ENCODE data around the gene PPP1R13B. TPM values are rescaled to one million over a fixed set of nuclear protein-coding genes. Genes with fewer than 3 reads are reported as not detected.
"Not testable (repeated sequence)": the region's sequence is repeated elsewhere in the genome, so short reads cannot be mapped to it uniquely, and the experiment has no call there.

PPP1R13B gene
- polyA plus RNA-seq, 1 donor (not counting 4 experiments of a cell fraction or from before 2014, with no cell fraction given): 7.7 TPM

GRCh38 chr14:103889313-103890051 lies 42.1 kb upstream of the PPP1R13B start:
- no peak for DNase-seq (ENCODE audit: low read depth, low spot score)

GRCh38 chr14:103889002-103889312 lies 41.6 kb upstream of the PPP1R13B start:
- not testable (repeated sequence) for FAIRE-seq

More at GRCh38 chr14:103889313-103890051, 42.1 kb upstream of the PPP1R13B start:
- H2AFZ ChIP-seq (ENCODE audit: control insufficient read depth, low read length): no peak overlapping the region
- no peaks in the 10 kb centered on the region for H3K9me1 ChIP-seq (ENCODE audit: control insufficient read depth, extremely low read depth, insufficient read depth, low read length)
- no peak for FAIRE-seq
- H3K4me1 ChIP-seq (ENCODE audit: control insufficient read depth, extremely low read depth, insufficient read depth, low read length): no peaks in the 10 kb centered on the region
- H3K4me3 ChIP-seq (ENCODE audit: control insufficient read depth in 2 of 3, extremely low read depth in 1 of 3, insufficient read depth in 2 of 3, low read depth in 1 of 3, low read length in 3 of 3): no peak overlapping the region
- TF ChIP-seq EZH2 (IDR thresholded peaks at IDR 0.05; ENCODE audit: low read length) (no peak), CTCF (optimal IDR thresholded peaks at IDR 0.05 in 1 of 3, IDR thresholded peaks at IDR 0.05 in 1 of 3, conservative IDR thresholded peaks at IDR 0.05 in 1 of 3; ENCODE audit: extremely low read depth in 1 of 3, insufficient read depth in 2 of 3, low read length in 3 of 3) (no peak)
- H3K27me3 ChIP-seq (ENCODE audit: control insufficient read depth, extremely low read depth, insufficient read depth, low read length): peaks cover 7% of the 10 kb centered on the region
- H3K9ac ChIP-seq (ENCODE audit: control insufficient read depth, extremely low read depth, insufficient read depth, low read length): no peak overlapping the region
- H3K79me2 ChIP-seq (ENCODE audit: control insufficient read depth, insufficient read depth, low read length): no peaks in the 10 kb centered on the region
- dilution Hi-C loops (cut with MboI; ENCODE audit: extremely low pct_ligation_motif_present, low sequenced_read_pairs): no loop called here
- H3K27ac ChIP-seq (ENCODE audit: control insufficient read depth, insufficient read depth, low read length): no peak overlapping the region
- H3K4me2 ChIP-seq (ENCODE audit: control insufficient read depth, extremely low read depth, insufficient read depth, low read depth, low read length): no peak overlapping the region
- no peaks in the 10 kb centered on the region for H3K9me3 ChIP-seq (ENCODE audit: control insufficient read depth, low read depth, low read length)
- H4K20me1 ChIP-seq (ENCODE audit: control insufficient read depth, extremely low read depth, insufficient read depth, low read length): no peaks in the 10 kb centered on the region
- H3K36me3 ChIP-seq (ENCODE audit: control insufficient read depth in 2 of 2, extremely low read depth in 1 of 2, insufficient read depth in 2 of 2, low read length in 2 of 2): no peaks in the 10 kb centered on the region

More at GRCh38 chr14:103889002-103889312, 41.6 kb upstream of the PPP1R13B start:
- H3K9ac ChIP-seq (ENCODE audit: control insufficient read depth, extremely low read depth, insufficient read depth, low read length); dilution Hi-C loops (cut with MboI; ENCODE audit: extremely low pct_ligation_motif_present, low sequenced_read_pairs); H3K4me3 ChIP-seq (ENCODE audit: control insufficient read depth in 2 of 3, extremely low read depth in 1 of 3, insufficient read depth in 2 of 3, low read depth in 1 of 3, low read length in 3 of 3); H4K20me1 ChIP-seq (ENCODE audit: control insufficient read depth, extremely low read depth, insufficient read depth, low read length); H3K4me2 ChIP-seq (ENCODE audit: control insufficient read depth, extremely low read depth, insufficient read depth, low read depth, low read length); H3K27ac ChIP-seq (ENCODE audit: control insufficient read depth, insufficient read depth, low read length); H3K9me1 ChIP-seq (ENCODE audit: control insufficient read depth, extremely low read depth, insufficient read depth, low read length); H2AFZ ChIP-seq (ENCODE audit: control insufficient read depth, low read length); H3K4me1 ChIP-seq (ENCODE audit: control insufficient read depth, extremely low read depth, insufficient read depth, low read length); H3K27me3 ChIP-seq (ENCODE audit: control insufficient read depth, extremely low read depth, insufficient read depth, low read length); H3K36me3 ChIP-seq (ENCODE audit: control insufficient read depth in 2 of 2, extremely low read depth in 1 of 2, insufficient read depth in 2 of 2, low read length in 2 of 2); DNase-seq (ENCODE audit: low read depth, low spot score); H3K9me3 ChIP-seq (ENCODE audit: control insufficient read depth, low read depth, low read length); H3K79me2 ChIP-seq (ENCODE audit: control insufficient read depth, insufficient read depth, low read length): not testable (repeated sequence)
